PC-3 (cell line): Measurements from ENCODE around the gene TSSK2. TPM values are rescaled to one million over a fixed set of nuclear protein-coding genes. Genes with fewer than 3 reads are reported as not detected.

Experiments
- ATAC-seq: fragments of 200-7000 bp; cut with Tn5 transposase; 2 replicates; pipeline ENCODE4 v1.9.1; 2020; ENCODE audit warnings: mild to moderate bottlenecking, moderate library complexity
- BruUV-seq: library from RNA; stranded (reverse); fragments of 400-500 nt; replicated peaks from 2 replicates; lab custom pipeline; 2021; lab: Mats Ljungman, UMichigan
- CTCF ChIA-PET: fragments of 300-600 bp; sonication (Branson Sonifier 250); formaldehyde crosslinking; loops from one replicate; lab custom pipeline; 2022; ENCODE audit warnings: antibody characterized with exemption; lab: Charles Lee
- POLR2A ChIA-PET: fragments of 300-600 bp; sonication (Branson Sonifier 250); formaldehyde crosslinking; loops from one replicate; lab custom pipeline; 2022; ENCODE audit warnings: antibody characterized with exemption; ENCODE audit not compliant: unreplicated experiment; lab: Charles Lee
- DNase-seq: peaks from one replicate; pipeline ENCODE4 v3.0.0-alpha.2; 2015
- H2AFZ ChIP-seq: fragments of 300-600 bp; sonication (generic); 2 replicates; pipeline ENCODE4 v1.6.0; 2016; ENCODE audit warnings: antibody characterized with exemption, low read length
- H3F3A ChIP-seq: fragments of 300-600 bp; sonication (generic); one replicate; pipeline ENCODE4 v1.6.0; 2017; ENCODE audit warnings: antibody characterized with exemption, low read length, control low read depth, mild to moderate bottlenecking; ENCODE audit not compliant: unreplicated experiment
- H3K27ac ChIP-seq: fragments of 300-600 bp; sonication (generic); 2 replicates; pipeline ENCODE4 v1.5.1; 2016; ENCODE audit warnings: mild to moderate bottlenecking, low read length
- H3K27me3 ChIP-seq: fragments of 300-600 bp; sonication (generic); 2 replicates; pipeline ENCODE4 v1.6.1; 2016; ENCODE audit warnings: low read length, mixed read lengths
- H3K36me3 ChIP-seq: fragments of 300-600 bp; sonication (generic); 2 replicates; pipeline ENCODE4 v1.6.1; 2016; ENCODE audit warnings: low read depth, mixed run types, low read length, mixed read lengths
- H3K4me1 ChIP-seq: fragments of 300-600 bp; sonication (generic); 2 replicates; pipeline ENCODE4 v1.5.1; 2016; ENCODE audit warnings: low read length; ENCODE audit not compliant: insufficient read depth
- H3K4me2 ChIP-seq: fragments of 300-600 bp; sonication (generic); 2 replicates; pipeline ENCODE4 v1.6.0; 2016; ENCODE audit warnings: low read length
- H3K4me3 ChIP-seq: fragments of 300-600 bp; sonication (generic); 2 replicates; pipeline ENCODE4 v1.5.1; 2016; ENCODE audit warnings: mild to moderate bottlenecking, low read length, mixed read lengths
- H3K79me2 ChIP-seq: fragments of 300-600 bp; sonication (generic); 2 replicates; pipeline ENCODE4 v1.6.1; 2017; ENCODE audit warnings: low read length, mixed read lengths
- H3K9ac ChIP-seq: fragments of 300-600 bp; sonication (generic); 2 replicates; pipeline ENCODE4 v1.6.0; 2016; ENCODE audit warnings: mild to moderate bottlenecking, low read length
- H3K9me2 ChIP-seq: fragments of 300-600 bp; sonication (generic); replicated peaks from 2 replicates; pipeline ENCODE4 v1.6.1; 2016; ENCODE audit warnings: mixed run types, low read length, mixed read lengths
- H3K9me3 ChIP-seq: fragments of 300-600 bp; sonication (generic); 2 replicates; pipeline ENCODE4 v1.6.1; 2016; ENCODE audit warnings: low read length, mixed read lengths
- H4K20me1 ChIP-seq: fragments of 300-600 bp; sonication (generic); 2 replicates; pipeline ENCODE4 v1.6.1; 2016; ENCODE audit warnings: low read length, mixed read lengths
- CTCF ChIP-seq: fragments of 300-600 bp; sonication (generic); conservative IDR thresholded peaks from 2 replicates; pipeline ENCODE4 v1.5.1; 2017; ENCODE audit warnings: antibody characterized with exemption, low read depth, mild to moderate bottlenecking, low read length
- EZH2 ChIP-seq: fragments of 300-600 bp; sonication (generic); IDR thresholded peaks from one replicate; pipeline ENCODE4 v1.6.1; 2017; ENCODE audit warnings: antibody characterized with exemption, mild to moderate bottlenecking, low read length; ENCODE audit not compliant: unreplicated experiment
- EZH2phosphoT487 ChIP-seq: fragments of 300-600 bp; sonication (generic); IDR thresholded peaks from 2 replicates; pipeline ENCODE4 v1.6.1; 2018; ENCODE audit warnings: mild to moderate bottlenecking, antibody characterized with exemption, low read length, borderline replicate concordance
- intact Hi-C: fragments of 100-400 bp; cut with micrococcal nuclease; formaldehyde crosslinking; loops from 2 replicates; pipeline ENCODE4 v1.9.0; 2023
- total RNA-seq: library from RNA; depleted of rRNA; stranded (reverse); fragments of >200 nt; gene quantifications from 2 replicates; pipeline ENCODE4 v1.2.3, GENCODE V29; 2014

The TSSK2 gene
- total RNA-seq, 1 experiment from 2014 or later: not detected

- H3F3A ChIP-seq: no peaks in the 10 kb centered on the region
- H2AFZ ChIP-seq: no peak overlapping the region
- no peak overlapping the region for H3K4me2 ChIP-seq
- H3K9me2 ChIP-seq: no peaks in the 10 kb centered on the region
- no peaks in the 10 kb centered on the region for H4K20me1 ChIP-seq
- H3K4me1 ChIP-seq: no peaks in the 10 kb centered on the region
- no peak overlapping the region for H3K9ac ChIP-seq
- DNase-seq (no peak), ATAC-seq (no peak)
- H3K4me3 ChIP-seq: no peak overlapping the region
- no peaks in the 10 kb centered on the region for H3K27me3 ChIP-seq
- ChIA-PET CTCF (no interaction called here), POLR2A (no interaction called here)
- no peaks in the 10 kb centered on the region for H3K9me3 ChIP-seq
- H3K79me2 ChIP-seq: peaks cover 3% of the 10 kb centered on the region; the same call in 1 of the 2 replicates
- TF ChIP-seq CTCF: no peak
- no peak for TF ChIP-seq EZH2
- no peak for TF ChIP-seq EZH2phosphoT487
- intact Hi-C loops: no loop called here
- H3K27ac ChIP-seq: no peak overlapping the region
- H3K36me3 ChIP-seq: peaks cover 6% of the 10 kb centered on the region; the same call in 1 of the 2 replicates
- no TSS peak for BruUV-seq
Observed at GRCh38 chr22:19137384-19138216, 6.5 kb downstream of the TSSK2 start.

GRCh38 chr22:19138217-19139000 is 7.3 kb downstream of the TSSK2 start:
- no peak overlapping the region for H3K4me2 ChIP-seq
- peaks cover 6% of the 10 kb centered on the region; the same call in 1 of the 2 replicates for H3K36me3 ChIP-seq
- H2AFZ ChIP-seq: no peak overlapping the region
- no peaks in the 10 kb centered on the region for H3K4me1 ChIP-seq
- ChIA-PET CTCF (no interaction called here), POLR2A (no interaction called here)
- TF ChIP-seq EZH2phosphoT487 (no peak), EZH2 (no peak), CTCF (no peak)
- no peak overlapping the region for H3K9ac ChIP-seq
- no peaks in the 10 kb centered on the region for H3K9me2 ChIP-seq
- ATAC-seq (no peak), DNase-seq (no peak)
- H4K20me1 ChIP-seq: no peaks in the 10 kb centered on the region
- no TSS peak for BruUV-seq
- H3K9me3 ChIP-seq: no peaks in the 10 kb centered on the region
- intact Hi-C loops: no loop called here
- no peak overlapping the region for H3K27ac ChIP-seq
- no peaks in the 10 kb centered on the region for H3K27me3 ChIP-seq
- H3K79me2 ChIP-seq: peaks cover 8% of the 10 kb centered on the region
- H3K4me3 ChIP-seq: no peak overlapping the region
- H3F3A ChIP-seq: no peaks in the 10 kb centered on the region
